Panc1 (cell line): Measurements from ENCODE around the gene SH3BP2.

Experiments used
- CTCF ChIP-seq: fragments of 450-650 bp; IDR thresholded peaks from 2 replicates; pipeline ENCODE4 v1.5.1; 2017; ENCODE audit warnings: mild to moderate bottlenecking
- SIN3A ChIP-seq: IDR thresholded peaks from 2 replicates; pipeline ENCODE4 v1.6.1; 2012; ENCODE audit warnings: low read depth, mild to moderate bottlenecking, low read length, moderate library complexity, borderline replicate concordance; ENCODE audit not compliant: insufficient read depth

- TF ChIP-seq SIN3A (no peak), CTCF (no peak)
Observed at GRCh38 chr4:2756691-2757350, 36.1 kb upstream of the SH3BP2 start.
